ENCODE data around the gene SLCO2A1.

GRCh38 chr3:134067531-134068161, 37.9 kb upstream of the SLCO2A1 start:
- TF ChIP-seq, protein P1, sequence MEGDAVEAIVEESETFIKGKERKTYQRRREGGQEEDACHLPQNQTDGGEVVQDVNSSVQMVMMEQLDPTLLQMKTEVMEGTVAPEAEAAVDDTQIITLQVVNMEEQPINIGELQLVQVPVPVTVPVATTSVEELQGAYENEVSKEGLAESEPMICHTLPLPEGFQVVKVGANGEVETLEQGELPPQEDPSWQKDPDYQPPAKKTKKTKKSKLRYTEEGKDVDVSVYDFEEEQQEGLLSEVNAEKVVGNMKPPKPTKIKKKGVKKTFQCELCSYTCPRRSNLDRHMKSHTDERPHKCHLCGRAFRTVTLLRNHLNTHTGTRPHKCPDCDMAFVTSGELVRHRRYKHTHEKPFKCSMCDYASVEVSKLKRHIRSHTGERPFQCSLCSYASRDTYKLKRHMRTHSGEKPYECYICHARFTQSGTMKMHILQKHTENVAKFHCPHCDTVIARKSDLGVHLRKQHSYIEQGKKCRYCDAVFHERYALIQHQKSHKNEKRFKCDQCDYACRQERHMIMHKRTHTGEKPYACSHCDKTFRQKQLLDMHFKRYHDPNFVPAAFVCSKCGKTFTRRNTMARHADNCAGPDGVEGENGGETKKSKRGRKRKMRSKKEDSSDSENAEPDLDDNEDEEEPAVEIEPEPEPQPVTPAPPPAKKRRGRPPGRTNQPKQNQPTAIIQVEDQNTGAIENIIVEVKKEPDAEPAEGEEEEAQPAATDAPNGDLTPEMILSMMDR (tag by site-specific recombination; IDR thresholded peaks at IDR 0.05), result no peak
- TF ChIP-seq ZNF571 (tag by site-specific recombination; IDR thresholded peaks at IDR 0.05), result no peak
- no peak for TF ChIP-seq MYNN (tag by site-specific recombination; IDR thresholded peaks at IDR 0.05; ENCODE audit: borderline replicate concordance)
- TF ChIP-seq OVOL3 (tag by site-specific recombination; IDR thresholded peaks at IDR 0.05), result no peak
- TF ChIP-seq, protein P2, sequence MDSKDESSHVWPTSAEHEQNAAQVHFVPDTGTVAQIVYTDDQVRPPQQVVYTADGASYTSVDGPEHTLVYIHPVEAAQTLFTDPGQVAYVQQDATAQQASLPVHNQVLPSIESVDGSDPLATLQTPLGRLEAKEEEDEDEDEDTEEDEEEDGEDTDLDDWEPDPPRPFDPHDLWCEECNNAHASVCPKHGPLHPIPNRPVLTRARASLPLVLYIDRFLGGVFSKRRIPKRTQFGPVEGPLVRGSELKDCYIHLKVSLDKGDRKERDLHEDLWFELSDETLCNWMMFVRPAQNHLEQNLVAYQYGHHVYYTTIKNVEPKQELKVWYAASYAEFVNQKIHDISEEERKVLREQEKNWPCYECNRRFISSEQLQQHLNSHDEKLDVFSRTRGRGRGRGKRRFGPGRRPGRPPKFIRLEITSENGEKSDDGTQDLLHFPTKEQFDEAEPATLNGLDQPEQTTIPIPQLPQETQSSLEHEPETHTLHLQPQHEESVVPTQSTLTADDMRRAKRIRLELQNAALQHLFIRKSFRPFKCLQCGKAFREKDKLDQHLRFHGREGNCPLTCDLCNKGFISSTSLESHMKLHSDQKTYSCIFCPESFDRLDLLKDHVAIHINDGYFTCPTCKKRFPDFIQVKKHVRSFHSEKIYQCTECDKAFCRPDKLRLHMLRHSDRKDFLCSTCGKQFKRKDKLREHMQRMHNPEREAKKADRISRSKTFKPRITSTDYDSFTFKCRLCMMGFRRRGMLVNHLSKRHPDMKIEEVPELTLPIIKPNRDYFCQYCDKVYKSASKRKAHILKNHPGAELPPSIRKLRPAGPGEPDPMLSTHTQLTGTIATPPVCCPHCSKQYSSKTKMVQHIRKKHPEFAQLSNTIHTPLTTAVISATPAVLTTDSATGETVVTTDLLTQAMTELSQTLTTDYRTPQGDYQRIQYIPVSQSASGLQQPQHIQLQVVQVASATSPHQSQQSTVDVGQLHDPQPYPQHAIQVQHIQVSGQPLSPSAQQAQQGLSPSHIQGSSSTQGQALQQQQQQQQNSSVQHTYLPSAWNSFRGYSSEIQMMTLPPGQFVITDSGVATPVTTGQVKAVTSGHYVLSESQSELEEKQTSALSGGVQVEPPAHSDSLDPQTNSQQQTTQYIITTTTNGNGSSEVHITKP (tag by site-specific recombination; IDR thresholded peaks at IDR 0.05), result no peak
